Measurements from ENCODE around the gene C5orf34. TPM values are rescaled to one million over a fixed set of nuclear protein-coding genes. Genes with fewer than 3 reads are reported as not detected.
"Not testable (repeated sequence)": the region's sequence is repeated elsewhere in the genome, so short reads cannot be mapped to it uniquely, and the experiment has no call there.

C5orf34 gene
- total RNA-seq, 1 donor from 2014 or later: 0.73 TPM

- DNase-seq (ENCODE audit: missing footprints); intact Hi-C loops (cut with DNase I); ATAC-seq: not testable (repeated sequence)
These were observed 49.5 kb downstream of the C5orf34 start for GRCh38 chr5:43465455-43465854.

DNA sequence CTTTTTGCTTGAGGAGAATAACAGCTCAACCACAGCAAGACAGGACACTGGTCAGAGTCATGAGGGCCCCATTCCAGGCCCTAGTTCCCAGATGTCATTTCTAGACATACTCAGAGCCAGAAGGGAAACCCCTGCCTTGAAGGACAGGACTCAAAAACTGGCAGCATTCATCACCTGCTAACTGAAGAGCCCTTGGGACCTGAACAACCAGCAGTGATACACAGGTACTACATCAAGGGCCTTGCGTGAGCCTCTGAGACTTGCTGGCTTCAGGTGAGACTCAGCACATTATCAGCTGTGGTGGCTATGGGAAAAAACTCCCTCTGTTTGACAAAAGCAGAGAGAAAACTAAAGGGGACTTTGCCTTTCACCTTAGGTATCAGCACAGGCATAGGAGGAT lies 53.9 kb downstream of the C5orf34 start:
- intact Hi-C loops (cut with DNase I): no loop called here
- DNase-seq (ENCODE audit: missing footprints) (no peak), ATAC-seq (no peak)

- ATAC-seq (no peak), DNase-seq (ENCODE audit: missing footprints) (no peak)
- intact Hi-C loops (cut with DNase I): no loop called here
These were observed 58.4 kb downstream of the C5orf34 start for GRCh38 chr5:43456556-43456955.

- intact Hi-C loops (cut with DNase I); DNase-seq (ENCODE audit: missing footprints); ATAC-seq: not testable (repeated sequence)
These were observed 73.4 kb downstream of the C5orf34 start for GRCh38 chr5:43441575-43441974.

- DNase-seq (ENCODE audit: missing footprints): no peak
- intact Hi-C loops (cut with DNase I): no loop called here
- no peak for ATAC-seq
These were observed 77.8 kb downstream of the C5orf34 start for GRCh38 chr5:43437062-43437660.

Other genes with a start within 250 kb of the C5orf34 start
- 23.1 TPM for gene HMGCS1, start 201.7 kb downstream of the C5orf34 start, total RNA-seq
- 0.81 TPM for gene CCL28, start 102.8 kb downstream of the C5orf34 start, total RNA-seq
- gene TMEM267, start 31.3 kb downstream of the C5orf34 start, total RNA-seq: 7.0 TPM
- 130 TPM for gene PAIP1, start 41.9 kb upstream of the C5orf34 start, total RNA-seq
- gene NNT, start 88.0 kb upstream of the C5orf34 start, total RNA-seq: 563 TPM

Measured in Right ventricle myocardium inferior (tissue), 1 donor.